CD4-positive, alpha-beta T cell treated with Interleukin-10 for 1 hour (primary cell): ENCODE measurements around the gene C10orf71.

ENCODE experiments used
- DNase-seq: peaks from one replicate; pipeline ENCODE4 v3.0.0-alpha.2; 2020

The C10orf71 gene

DNA sequence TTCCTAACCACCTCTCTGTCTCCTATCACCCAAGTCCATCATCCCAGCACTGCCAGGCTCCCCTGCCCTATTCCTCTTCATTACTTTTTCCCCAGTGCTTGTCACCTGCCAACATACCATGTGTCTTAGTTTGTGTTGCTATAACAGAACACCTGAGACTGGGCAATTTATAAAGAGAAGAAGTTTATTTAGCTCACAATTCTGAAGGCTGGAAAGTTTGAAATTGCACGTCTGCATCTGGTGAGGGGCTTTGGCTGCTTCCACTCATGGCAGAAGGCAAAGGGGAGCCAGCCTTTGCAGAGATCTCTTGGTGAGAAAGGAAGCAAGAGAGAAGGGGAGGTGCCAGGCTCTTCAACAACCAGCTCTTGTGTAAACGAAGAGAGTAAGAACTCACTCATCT is 49.6 kb downstream of the C10orf71 start:
- no peak for DNase-seq

DNA sequence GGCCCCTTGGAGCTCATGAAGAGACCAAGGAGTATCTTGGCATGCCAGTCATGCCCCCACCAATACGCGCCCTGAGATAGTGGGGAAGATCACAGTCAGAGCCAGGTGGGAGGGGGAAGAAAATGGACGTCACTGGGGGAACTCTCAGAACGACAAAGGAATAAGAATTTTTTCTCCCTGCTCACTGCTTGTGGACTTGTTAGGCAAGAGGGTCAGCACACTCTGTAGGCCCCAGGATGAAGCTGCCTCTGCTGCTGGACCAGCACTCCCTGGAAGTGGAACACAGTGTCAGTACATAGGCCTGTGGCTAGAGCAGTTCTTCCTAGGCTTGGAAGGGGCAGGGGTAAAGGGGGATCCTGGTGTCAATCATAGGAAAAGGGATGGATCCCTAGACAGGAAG is 50.4 kb downstream of the C10orf71 start:
- no peak for DNase-seq

DNA sequence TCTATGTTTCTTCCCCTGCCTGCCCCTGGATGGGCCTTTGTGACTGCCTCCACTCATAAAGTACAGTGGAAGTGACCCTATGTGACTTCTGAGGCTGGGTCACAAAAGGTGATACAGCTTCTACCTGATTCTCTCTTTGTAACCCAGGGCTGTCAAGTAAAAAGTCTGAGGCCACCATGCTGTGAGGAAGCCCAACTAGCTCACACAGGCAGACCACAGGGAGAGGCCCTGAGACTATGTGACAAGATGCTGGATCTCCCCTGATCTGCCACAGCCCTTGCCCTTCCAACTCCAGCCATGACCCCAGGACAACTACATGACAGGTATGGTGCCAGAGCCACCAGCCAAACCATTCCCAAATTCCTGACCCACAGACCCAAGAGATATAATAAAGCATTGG is 51.2 kb downstream of the C10orf71 start:
- DNase-seq, result no peak

DNA sequence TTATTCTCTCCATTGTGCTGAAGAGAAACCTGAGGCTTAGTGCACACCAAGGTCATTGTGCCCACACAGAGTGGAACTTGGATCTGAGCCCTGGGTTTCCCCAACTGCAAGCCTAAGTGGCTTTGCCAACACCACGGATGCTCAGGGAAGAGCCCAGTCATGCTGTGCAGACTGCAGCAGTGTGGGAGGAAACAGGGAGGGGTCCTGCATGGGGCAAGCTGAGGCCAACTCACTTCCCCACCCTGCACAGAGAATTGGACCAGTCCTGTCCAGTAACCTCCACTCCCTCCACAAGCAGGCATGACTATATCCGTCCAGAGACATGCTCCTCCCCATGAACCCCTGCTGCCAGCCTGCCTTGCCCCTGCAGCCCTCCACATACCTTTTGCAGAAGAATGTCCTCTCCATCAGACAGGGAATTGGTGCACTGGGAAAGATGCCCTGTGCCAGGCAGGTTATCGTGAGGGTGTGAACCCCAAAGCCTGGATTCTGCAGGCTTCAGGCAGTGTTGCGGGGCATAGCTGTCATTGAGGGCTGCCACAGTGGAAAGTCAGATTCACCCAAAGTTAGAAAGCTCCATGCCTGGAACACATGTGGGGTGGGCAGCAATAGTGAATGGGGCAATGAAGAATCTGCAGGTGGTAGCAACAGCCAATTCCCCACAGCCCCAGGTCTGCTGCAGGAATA is 52.0 kb downstream of the C10orf71 start:
- no peak for DNase-seq

DNA sequence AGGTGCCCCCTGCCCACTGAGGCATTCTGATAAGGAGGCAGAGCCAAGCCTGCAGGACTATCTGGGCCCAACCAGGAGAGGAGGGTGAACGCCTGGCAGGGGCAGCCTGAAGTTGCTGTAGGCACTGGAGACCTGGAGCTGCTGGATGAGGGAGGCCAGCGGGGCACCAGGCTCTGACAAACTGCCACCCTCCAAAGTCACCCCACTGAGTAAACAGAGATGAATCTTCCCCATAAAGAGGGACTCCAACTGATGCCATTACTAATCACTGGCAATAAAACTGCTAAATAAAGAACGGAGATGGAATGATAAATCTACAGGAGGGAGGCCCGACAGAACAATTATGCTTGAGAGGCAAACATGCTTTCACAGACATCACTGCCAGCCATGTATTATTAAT is 52.7 kb downstream of the C10orf71 start:
- no peak for DNase-seq

DNA sequence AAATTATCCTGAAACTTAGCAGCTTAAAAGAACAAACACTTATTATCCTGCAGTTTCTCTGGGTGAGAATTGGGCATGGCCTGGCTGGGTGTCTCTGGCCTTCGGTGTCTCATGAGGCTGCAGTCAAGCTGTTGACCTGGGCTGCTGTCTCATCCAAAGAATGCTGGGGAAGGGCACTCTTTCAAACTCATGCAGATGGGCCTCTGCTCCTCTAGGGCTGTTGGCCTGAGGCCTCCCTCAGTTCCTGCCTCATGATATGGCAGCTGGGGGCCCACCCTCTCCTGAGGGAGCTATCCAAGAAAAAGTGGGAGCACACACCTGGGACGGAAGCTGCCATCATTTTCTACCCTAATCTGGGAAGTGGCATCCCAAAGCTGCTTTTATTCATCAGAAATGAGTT is 53.4 kb downstream of the C10orf71 start:
- DNase-seq, result no peak

DNA sequence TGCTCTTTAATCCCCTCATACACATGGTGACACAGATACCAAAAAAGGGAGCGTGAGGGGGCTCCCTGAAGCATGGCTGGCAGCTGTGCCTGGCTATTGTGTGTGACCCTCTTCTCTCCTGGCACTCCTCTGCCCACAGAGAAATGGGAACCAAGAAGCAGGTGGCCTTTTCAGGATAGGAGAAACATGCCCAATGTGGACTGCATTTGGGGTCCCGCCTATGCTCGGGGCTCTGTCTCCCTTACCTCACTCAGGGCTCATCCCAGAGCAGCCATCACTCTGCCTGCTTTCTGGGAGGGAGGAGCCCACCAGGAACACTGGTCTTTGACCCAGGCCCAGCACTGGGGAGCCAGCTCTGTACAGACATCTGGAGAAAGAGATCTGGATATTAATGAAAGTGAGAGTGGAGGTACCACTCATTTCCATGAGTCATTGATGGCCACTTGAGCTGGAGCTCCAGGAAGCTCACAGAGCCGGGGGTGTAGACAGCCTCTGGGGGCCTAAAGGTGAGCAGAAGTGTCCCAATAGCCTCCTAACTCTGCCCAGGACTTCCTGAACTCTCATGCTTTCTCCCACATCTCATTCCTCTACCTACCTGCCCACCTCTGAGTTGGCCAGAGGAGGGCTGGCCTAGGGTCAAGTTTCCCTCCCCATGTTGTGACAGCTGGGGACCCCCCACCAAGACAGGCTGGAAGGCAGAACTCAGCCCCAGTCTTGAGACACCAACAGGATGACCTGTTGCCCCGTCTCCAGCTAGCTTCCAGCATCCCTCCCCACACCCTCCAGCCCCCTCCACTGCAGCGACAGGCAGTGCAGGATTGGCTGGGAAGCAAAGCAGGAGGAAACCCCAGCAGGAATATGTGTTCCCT is 54.3 kb downstream of the C10orf71 start:
- no peak for DNase-seq

DNA sequence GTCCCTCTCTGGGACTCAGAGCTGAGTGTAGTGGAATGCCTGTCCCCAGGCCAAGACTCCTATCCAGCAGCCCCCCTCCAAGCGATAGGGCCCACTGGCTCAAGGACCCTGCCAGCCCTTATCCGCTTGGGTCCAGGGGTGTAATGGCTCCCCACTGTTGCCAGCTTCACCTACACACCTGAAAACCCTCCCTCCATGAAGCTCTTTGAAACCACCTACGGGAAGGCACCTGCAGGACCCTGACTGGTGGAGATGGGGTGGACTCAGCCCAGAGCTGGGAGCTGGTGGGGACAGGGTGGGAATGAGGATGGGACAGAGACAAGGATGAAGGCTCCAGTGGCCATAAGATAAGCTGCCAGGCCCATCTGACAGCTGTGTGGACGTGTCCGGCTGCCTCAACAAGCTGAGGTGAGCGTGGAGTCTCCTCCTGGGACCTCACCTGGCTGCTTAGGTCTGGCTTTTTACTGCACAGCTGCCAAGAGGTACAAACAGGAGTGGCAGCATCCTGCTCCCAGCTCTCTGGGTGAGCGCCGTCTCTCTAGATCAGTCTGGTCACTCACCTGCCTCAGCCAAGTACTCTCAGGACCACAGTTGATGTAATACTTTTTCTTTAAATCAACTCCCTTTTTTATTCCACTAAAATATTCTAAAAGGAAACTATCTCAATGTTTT is 55.1 kb downstream of the C10orf71 start:
- no peak for DNase-seq

DNA sequence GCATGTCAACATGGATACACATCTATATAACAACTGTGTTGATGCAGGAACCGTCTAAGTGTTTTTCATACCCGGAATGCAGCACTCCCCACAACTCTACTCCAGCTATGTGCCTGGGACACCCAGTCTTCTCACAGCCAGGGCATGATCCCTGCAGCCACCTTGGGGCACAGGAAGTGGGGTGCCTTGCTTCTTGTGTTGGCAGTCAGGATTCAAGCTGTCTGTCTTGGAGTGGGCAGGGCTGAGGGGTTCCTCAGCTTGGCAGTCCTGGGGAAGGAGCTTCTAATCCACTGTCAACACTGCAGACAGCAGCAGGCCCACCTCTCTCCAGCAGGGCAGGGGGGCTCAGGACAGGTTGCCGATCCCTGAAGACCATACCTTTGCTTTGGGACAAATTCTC is 55.6 kb downstream of the C10orf71 start:
- DNase-seq, result no peak

DNA sequence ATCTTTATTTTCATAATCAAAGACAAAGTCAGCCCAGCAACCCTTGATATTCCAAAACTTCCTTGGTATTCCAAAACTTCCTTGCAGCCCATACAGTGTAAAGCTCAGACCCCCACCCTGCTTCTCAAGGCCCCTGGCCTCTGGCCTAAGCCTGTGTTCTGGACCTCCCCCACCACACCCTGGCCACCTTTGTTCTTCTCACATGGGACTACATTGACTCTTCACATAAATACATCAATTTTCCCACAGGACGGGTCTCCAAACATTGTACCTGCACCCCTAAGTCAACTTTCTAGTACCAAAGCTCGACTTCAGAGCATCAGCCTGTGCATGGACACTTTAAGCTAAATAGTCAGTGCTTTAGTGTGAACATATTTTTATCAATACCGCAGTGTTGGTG is 56.3 kb downstream of the C10orf71 start:
- DNase-seq, result no peak

DNA sequence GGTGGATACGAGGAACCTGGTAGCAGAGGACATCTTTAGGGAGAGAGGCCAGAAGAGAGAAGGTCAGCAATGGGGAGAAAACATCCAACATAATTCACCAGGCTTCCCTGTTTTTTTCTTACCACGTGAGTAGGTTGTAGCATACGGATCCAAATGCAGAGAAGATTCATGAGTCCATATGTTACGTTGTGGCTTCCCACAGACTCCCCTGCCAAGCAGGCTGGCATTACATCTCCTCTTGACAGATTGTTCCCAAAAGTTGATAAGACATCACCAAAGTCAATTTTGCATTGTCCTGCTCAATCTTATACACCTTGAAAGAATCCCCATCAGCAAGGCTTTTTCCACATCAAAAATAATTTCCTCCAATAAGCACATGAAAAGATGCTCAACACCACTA is 57.2 kb downstream of the C10orf71 start:
- DNase-seq, result no peak

DNA sequence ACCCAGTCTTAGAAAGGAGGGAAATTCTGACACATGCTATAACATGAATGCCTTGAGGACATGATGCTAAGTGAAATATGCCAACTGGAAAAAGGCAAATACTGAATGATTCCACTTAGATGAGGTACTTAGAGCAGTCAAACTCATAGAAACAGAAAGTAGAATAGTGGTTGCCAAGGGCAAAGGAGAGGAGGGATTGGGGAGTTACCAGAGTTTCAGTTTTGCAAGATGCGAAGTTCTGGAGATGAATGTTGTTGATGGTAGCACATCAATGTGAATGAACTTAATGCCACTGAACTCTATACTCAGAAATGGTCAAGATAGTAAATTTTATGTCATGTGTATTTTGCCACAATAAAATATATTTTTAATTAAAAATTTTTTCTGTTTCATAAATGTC is 58.0 kb downstream of the C10orf71 start:
- no peak for DNase-seq

DNA sequence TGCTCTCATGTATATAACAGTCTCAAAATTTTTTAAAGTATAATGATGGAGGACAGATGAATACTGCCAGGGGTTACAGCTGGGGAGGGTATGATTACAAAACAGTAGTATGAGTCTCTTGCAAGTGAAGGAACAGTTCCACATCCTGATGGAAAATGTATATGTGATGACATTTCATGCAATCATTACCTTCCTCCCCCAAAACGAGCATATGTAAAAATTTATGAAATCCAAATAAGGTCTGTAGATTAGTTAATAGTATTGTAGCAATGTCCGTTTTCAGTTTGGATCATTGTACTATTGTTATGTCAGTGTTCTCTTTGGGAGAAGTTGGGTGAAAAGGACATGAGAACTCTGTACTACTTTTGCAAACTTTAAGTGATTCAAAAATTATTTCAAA is 58.9 kb downstream of the C10orf71 start:
- DNase-seq, result no peak

DNA sequence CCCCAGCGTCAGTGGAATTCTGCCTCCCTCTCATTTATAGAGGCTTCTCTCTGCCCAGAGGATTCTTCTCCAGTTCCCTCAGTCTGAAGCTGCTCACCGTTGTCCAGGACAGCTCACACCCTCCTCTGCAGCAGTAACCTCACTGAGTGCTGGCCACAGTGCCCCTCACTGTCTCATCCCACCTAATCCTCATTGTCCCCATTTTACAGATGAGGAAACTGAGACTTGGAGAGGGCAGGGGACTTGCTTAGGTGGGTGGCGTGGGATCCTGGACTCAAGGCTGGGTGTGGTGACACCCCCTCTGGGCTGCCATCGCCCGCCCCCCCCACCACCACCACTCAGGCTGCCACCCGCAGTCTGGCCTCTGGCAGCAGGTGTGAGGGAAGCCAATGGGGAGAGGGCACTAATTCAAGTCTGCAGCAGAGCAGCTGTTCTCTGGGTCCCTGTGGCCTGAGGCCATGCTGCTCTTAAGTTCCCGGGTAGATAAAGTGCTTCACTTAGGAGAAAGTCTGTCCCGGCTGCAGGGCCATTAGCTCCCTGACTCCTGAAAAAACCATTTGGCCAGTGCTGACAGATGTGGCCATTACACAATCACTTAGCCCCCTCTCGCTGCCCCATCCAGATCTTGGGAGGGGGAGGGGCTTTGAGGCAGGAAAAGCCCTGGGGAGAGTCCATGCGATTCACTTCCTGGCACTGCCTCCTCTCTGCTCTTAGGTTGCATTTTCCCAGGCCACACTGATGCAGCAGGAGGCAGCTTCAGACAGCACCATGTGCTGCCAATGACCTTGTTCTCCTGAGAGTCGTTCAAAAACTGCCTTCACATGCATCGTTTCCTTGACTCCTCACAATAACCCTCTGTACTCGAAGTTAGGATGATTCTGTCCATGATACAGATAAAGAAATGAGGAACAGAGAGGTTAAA is 60.6 kb downstream of the C10orf71 start:
- no peak for DNase-seq

DNA sequence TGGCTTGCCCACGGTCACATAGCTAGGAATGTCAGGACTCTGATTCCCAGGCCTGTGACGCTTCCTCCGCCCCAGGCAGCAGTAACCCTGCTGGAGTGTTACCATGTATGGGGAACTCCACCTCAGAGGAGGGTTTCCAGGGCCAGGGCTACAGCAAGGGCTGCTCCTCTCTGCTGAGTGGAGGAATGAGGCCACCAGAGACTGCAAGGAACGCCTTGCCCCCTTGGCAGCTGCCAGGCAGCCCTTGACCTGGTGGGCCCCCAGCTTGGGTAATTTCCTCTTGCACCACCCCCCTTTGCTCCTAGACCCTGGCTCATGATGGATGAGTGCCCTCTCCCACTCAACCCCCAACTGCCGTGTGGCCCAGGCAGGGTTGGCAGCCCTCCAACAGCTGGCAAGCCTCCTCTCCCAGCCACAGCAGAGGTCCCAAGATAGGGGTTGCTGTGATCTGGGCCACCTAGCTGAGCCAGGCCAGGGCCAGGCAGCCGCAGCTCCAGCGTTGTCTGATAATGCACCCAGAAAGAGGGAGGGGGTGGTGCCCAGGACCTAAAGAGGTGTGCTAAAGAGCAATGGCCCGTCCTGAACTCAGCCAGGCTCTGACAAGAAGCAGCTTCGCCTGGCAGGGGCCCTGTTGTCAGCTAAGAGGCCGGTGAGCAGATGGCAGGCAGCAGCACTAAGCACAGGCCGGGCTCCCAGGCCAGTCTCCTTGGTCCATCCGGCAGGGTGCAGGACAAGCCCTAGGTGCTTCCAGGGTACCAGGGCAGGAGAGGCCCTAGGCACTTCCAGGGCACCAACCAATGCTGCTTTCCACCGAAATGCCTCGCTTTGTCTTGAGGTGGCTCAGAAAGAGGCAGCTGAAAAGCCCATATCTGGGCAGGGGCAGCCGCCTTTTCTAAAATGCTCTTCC is 61.6 kb downstream of the C10orf71 start:
- DNase-seq, result no peak

DNA sequence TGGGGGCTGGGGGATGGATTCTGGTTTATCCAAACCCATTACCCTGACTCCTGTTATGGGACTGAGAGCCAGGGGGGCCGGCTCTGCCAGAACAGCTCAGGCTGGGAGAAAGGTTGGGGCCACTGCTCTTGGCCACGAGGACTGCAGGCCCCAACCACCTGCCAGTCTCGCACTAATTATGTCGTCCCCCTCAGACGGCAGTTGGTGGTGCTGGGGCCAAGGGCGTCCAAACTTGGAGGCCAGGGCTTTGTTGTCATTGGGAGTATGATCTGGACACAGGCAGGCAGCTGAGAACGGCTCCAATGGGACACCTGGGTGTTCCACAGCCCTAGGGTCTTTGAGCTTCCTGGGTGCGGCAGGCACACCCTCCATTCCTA is 62.2 kb downstream of the C10orf71 start:
- DNase-seq, result no peak

DNA sequence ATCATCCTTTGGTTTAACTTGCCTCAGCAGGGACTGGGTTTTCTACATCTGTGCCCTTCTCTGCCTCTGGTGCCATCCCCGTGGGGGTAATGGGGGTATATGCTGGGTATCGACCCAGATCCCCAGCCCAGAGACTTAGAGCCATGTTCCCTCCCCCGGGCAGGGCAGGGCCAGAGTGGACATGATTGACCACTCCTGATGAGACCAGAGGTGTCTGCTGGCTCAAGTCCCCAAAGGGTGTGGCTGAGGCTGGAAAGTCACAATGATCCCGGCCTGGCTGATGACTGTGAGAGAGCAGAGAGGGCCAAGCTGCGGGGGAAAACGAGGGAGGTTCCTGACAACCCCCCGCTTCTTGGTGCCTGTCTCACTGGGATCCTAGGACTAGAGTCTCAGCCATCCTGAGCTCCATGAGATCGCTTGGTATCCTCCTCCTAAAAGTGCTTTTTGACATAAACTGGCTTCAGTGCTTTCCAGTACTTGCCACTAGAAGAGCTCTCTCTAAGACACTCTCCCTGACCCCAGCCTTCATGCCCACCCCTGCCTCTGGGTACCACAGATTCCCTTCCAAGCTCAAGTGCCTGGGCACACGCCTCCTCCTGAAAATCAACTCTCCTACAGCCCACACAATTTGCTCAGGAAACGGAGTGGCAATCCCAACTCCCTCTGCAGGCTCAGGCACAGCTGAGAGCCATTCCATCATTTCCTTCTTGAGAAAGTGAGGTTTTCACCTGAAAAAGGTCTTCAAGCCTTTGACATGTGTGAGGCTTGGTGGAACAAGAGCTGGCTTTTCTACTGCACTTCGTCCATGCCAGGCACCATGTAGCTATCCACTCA is 63.0 kb downstream of the C10orf71 start:
- no peak for DNase-seq

DNA sequence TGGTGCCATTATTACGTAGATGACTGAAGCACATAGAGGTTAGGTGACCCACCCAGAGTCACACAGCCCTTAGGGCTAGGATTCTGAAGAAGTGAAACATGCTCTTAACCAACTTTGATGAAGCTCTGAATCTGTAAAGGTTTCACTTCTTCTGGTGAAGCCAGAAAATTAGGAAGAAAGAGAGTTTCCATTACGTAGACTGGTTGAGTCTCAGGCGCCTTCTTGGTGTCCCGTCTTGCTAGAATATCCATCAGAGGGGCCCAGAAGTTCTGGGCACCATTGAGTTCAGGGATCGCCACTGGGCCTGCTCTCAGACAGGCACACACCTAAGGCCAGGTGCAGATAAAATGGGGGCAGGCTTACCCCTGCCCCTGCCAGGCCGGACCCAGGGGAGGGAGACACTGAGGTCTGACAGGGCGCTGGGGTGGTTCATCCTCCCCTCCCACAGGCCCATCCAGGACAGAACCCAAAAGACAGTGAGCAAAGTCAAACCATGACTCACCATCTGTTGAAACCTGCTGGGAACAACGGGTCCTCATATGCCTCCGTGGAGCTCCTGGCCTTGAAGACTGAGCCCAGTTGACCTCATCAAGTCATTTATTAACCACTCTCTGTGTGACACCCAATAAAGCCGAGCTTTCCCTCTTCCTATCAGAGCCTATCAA is 63.8 kb downstream of the C10orf71 start:
- DNase-seq, result peak; percentile 3

DNA sequence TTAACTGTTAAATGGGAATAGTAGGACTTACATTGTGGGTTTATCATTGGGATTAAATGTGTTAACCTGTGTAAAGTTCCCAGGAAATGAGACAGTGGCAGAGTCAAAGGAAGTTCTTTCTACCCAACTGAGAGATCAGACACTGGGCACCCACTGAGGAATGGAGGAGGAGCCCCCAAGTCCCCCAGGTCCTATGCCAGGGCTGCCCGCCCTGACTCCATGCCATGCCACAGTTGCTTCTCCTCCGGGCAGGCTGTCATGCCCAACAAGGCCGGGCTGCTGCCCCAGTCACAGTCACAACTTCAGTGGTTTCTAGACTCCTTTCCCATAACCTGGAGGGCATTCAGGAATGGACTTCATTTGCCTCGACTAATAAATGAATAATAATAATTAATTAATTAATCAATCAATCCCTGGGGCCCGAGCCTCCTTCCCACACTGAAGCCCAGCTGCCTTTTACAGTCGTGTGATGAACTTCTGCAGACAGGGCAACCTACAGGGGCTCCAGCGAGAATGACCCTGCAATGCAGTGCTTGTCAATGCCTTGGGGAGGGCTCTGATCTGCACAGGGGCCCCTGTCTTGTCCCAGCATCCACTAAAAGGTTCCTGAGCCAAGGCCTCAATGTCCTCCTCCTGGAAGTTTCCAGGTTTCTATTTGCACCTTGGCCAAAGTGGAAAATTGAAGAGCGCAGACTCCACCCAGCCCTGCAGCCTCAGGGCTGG is 64.5 kb downstream of the C10orf71 start:
- DNase-seq, result no peak

DNA sequence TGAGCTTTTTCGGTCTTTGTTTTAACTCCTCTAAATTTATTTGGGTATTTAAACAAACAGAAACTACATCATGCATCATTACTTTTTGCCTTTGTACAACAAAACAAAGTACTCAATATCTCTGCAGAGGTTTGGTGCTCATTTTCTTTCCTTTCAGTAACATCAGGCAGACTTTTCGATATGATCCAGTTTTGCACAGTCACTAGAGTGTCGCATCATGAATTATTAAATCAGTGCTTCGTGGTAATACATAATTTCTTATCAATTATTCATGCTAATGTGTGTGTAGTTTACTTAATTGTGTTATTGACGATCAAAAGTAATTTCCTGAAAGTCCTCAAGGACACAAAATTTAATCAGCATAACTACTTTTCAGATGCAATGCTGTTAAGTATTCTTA is 65.1 kb downstream of the C10orf71 start:
- no peak for DNase-seq
